ENCODE measurements around the gene SMCO2. TPM values are rescaled to one million over a fixed set of nuclear protein-coding genes. Genes with fewer than 3 reads are reported as not detected.

SMCO2 gene
- total and polyA plus RNA-seq, 2 of the 13 experiments (the other 11 are each of a cell fraction or from before 2014, with no cell fraction given): 0.15 TPM; not detected in 1

DNA sequence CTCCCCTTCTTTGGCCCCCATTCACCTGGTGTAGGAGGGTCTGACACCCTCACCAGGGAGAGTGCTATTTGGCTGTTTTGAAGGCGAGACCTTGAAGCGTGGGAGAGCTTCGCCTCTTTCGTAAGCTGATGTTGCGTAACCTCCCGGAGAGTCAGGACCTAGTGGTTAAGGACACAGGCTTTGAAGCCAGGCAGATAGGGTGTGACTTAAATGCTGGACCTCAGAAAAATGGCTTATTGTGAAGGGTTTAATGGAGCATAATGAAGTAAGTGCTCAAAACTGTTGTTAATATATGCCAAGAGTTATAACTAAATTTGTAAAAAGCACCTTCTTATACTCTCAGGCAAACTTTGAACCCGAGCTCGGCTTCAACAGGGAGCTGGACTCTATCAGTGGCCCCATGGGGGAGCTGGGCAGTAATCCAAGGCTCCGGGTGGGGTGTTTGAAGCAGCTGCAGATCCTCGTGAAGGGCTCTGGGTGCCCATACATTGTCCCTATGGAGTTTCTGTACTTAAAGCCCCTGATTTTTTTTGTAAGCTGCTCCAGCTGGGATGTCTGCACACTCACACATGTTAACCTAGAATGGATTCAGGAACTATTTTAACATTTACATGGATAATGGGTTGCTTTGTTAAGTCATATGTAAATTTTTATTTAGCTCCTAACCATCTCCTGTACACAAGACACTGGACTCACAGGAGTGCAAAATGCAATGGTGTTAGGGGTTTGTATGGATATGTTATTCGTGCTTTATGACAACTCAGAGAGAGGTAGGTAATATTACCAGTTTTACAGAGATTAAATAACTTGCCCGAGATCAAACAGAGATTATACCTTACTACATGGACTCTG, 103.5 kb downstream of the SMCO2 start (continued):
- TF ChIP-seq FOXP1 (IDR thresholded peaks at IDR 0.05): no peak
- TF ChIP-seq FOXP1 (CRISPR knock-in tag; IDR thresholded peaks at IDR 0.05): peak; percentile 85
- no peak; the same call in 1 of the 2 replicates for TF ChIP-seq ZNF460 (CRISPR knock-in tag; IDR thresholded peaks at IDR 0.05; ENCODE audit: borderline replicate concordance)
- no peak for TF ChIP-seq ZNF251 (CRISPR knock-in tag; IDR thresholded peaks at IDR 0.05)
- no peak for TF ChIP-seq EED (CRISPR knock-in tag; IDR thresholded peaks at IDR 0.05)
- 0 out of 2 replicates have a peak, but pooled peaks have one; percentile 80 for TF ChIP-seq BRCA1 (CRISPR knock-in tag; IDR thresholded peaks at IDR 0.05)
- 0 out of 2 replicates have a peak, but pooled peaks have one; percentile 73 for TF ChIP-seq ZNF557 (CRISPR knock-in tag; IDR thresholded peaks at IDR 0.05)
- no peak for TF ChIP-seq ZNF773 (CRISPR knock-in tag; IDR thresholded peaks at IDR 0.05; ENCODE audit: borderline replicate concordance)
- TF ChIP-seq, protein P1, sequence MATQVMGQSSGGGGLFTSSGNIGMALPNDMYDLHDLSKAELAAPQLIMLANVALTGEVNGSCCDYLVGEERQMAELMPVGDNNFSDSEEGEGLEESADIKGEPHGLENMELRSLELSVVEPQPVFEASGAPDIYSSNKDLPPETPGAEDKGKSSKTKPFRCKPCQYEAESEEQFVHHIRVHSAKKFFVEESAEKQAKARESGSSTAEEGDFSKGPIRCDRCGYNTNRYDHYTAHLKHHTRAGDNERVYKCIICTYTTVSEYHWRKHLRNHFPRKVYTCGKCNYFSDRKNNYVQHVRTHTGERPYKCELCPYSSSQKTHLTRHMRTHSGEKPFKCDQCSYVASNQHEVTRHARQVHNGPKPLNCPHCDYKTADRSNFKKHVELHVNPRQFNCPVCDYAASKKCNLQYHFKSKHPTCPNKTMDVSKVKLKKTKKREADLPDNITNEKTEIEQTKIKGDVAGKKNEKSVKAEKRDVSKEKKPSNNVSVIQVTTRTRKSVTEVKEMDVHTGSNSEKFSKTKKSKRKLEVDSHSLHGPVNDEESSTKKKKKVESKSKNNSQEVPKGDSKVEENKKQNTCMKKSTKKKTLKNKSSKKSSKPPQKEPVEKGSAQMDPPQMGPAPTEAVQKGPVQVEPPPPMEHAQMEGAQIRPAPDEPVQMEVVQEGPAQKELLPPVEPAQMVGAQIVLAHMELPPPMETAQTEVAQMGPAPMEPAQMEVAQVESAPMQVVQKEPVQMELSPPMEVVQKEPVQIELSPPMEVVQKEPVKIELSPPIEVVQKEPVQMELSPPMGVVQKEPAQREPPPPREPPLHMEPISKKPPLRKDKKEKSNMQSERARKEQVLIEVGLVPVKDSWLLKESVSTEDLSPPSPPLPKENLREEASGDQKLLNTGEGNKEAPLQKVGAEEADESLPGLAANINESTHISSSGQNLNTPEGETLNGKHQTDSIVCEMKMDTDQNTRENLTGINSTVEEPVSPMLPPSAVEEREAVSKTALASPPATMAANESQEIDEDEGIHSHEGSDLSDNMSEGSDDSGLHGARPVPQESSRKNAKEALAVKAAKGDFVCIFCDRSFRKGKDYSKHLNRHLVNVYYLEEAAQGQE (IDR thresholded peaks at IDR 0.05; ENCODE audit: borderline replicate concordance in 1 of 2, low read depth in 1 of 2, low read length in 2 of 2): peak in 1 of 2 experiments; percentile 62; a peak in 1 of 4 replicates
- TF ChIP-seq, protein P2, sequence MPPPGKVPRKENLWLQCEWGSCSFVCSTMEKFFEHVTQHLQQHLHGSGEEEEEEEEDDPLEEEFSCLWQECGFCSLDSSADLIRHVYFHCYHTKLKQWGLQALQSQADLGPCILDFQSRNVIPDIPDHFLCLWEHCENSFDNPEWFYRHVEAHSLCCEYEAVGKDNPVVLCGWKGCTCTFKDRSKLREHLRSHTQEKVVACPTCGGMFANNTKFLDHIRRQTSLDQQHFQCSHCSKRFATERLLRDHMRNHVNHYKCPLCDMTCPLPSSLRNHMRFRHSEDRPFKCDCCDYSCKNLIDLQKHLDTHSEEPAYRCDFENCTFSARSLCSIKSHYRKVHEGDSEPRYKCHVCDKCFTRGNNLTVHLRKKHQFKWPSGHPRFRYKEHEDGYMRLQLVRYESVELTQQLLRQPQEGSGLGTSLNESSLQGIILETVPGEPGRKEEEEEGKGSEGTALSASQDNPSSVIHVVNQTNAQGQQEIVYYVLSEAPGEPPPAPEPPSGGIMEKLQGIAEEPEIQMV (CRISPR knock-in tag; IDR thresholded peaks at IDR 0.05; ENCODE audit: low read depth): peak; percentile 77
- peak; percentile 94 for TF ChIP-seq MED1 (CRISPR knock-in tag; IDR thresholded peaks at IDR 0.05)
- TF ChIP-seq GLI4 (CRISPR knock-in tag; IDR thresholded peaks at IDR 0.05; ENCODE audit: borderline replicate concordance): no peak
- TF ChIP-seq, protein P3, sequence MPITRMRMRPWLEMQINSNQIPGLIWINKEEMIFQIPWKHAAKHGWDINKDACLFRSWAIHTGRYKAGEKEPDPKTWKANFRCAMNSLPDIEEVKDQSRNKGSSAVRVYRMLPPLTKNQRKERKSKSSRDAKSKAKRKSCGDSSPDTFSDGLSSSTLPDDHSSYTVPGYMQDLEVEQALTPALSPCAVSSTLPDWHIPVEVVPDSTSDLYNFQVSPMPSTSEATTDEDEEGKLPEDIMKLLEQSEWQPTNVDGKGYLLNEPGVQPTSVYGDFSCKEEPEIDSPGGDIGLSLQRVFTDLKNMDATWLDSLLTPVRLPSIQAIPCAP (CRISPR knock-in tag; IDR thresholded peaks at IDR 0.05; ENCODE audit: low read depth): no peak
- no peak for TF ChIP-seq ZNF468 (CRISPR knock-in tag; IDR thresholded peaks at IDR 0.05)
- TF ChIP-seq HOXA3 (CRISPR knock-in tag; IDR thresholded peaks at IDR 0.05): peak; percentile 92
- TF ChIP-seq ZNF605 (CRISPR knock-in tag; IDR thresholded peaks at IDR 0.05): peak; percentile 96
- peak; percentile 80 for TF ChIP-seq RCOR2 (CRISPR knock-in tag; IDR thresholded peaks at IDR 0.05)
- TF ChIP-seq ZNF354B (CRISPR knock-in tag; IDR thresholded peaks at IDR 0.05): no peak
- peak; percentile 27; the same call in 1 of the 2 replicates for TF ChIP-seq ZNF629 (CRISPR knock-in tag; conservative IDR thresholded peaks at IDR 0.05)
- TF ChIP-seq, protein P4, sequence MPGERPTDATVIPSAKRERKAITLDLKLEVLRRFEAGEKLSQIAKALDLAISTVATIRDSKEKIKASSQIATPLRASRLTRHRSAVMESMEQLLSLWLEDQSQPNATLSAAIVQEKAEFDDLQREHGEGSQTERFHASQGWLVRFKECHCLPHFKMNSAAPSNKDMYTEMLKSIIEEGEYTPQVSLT (CRISPR knock-in tag; IDR thresholded peaks at IDR 0.05; ENCODE audit: borderline replicate concordance, low read depth): no peak
- TF ChIP-seq, protein P5, sequence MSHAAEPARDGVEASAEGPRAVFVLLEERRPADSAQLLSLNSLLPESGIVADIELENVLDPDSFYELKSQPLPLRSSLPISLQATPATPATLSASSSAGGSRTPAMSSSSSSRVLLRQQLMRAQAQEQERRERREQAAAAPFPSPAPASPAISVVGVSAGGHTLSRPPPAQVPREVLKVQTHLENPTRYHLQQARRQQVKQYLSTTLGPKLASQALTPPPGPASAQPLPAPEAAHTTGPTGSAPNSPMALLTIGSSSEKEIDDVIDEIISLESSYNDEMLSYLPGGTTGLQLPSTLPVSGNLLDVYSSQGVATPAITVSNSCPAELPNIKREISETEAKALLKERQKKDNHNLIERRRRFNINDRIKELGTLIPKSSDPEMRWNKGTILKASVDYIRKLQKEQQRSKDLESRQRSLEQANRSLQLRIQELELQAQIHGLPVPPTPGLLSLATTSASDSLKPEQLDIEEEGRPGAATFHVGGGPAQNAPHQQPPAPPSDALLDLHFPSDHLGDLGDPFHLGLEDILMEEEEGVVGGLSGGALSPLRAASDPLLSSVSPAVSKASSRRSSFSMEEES (CRISPR knock-in tag; IDR thresholded peaks at IDR 0.05): peak; percentile 54; the same call in 1 of the 2 replicates
- no peak for TF ChIP-seq TEAD2 (CRISPR knock-in tag; IDR thresholded peaks at IDR 0.05)
- TF ChIP-seq ZMAT3 (CRISPR knock-in tag; conservative IDR thresholded peaks at IDR 0.05): peak; percentile 70; the same call in 1 of the 2 replicates

Data from HepG2 (cell line).